HFF-Myc (cell line): ENCODE measurements around the gene ZAR1.
"Not testable (repeated sequence)": the region's sequence is repeated elsewhere in the genome, so short reads cannot be mapped to it uniquely, and the experiment has no call there.

Source experiments
- DNase-seq: peaks from one replicate; pipeline ENCODE4 v3.0.0-alpha.2; 2011; ENCODE audit warnings: low read depth; ENCODE audit errors: extremely low read depth
- H3K4me3 ChIP-seq: replicated peaks from 2 replicates; pipeline ENCODE4 v1.5.1; 2011; ENCODE audit warnings: low read depth, mild to moderate bottlenecking, control low read depth, low read length
- CTCF ChIP-seq: IDR thresholded peaks from 2 replicates; pipeline ENCODE4 v1.5.1; 2012; ENCODE audit warnings: mild to moderate bottlenecking, low read depth, low read length, control low read depth; ENCODE audit errors: missing control alignments

ZAR1 gene

DNA sequence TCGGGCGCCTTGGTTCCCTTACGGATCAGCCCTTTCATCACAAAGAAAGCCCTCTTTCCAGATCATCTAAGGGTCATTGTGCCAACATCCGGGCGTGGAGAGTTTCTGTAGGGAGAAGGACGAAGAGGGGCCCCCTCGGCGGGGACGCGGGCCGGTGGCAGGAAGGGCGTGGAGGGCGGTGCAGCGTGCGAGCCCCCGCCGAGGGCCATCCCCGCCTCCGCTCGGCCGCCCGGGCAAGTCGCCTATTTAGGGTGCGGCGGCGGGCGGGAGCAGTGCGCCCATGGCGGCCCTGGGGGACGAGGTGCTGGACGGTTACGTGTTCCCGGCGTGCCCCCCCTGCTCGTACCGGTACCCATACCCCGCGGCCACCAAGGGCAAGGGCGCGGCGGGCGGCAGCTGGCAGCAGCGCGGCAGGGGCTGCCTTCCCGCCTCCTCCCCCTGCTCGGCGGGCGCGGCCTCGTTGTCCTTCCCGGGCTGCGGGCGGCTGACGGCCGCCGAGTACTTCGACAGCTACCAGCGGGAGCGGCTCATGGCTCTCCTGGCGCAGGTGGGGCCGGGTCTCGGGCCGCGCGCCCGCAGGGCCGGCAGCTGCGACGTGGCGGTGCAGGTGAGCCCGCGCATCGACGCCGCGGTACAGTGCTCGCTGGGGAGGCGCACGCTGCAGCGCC, at the start of gene ZAR1:
Gene ZAR1, plus strand, starts transcription at position 241 of the 668 bp plus-strand sequence. Its CDS starts 40 bp downstream, at position 281.
- no peak for DNase-seq
- TF ChIP-seq CTCF = no peak
- peak within 1 kb of the TSS; percentile 20; the same call in 1 of the 2 replicates for H3K4me3 ChIP-seq

DNA sequence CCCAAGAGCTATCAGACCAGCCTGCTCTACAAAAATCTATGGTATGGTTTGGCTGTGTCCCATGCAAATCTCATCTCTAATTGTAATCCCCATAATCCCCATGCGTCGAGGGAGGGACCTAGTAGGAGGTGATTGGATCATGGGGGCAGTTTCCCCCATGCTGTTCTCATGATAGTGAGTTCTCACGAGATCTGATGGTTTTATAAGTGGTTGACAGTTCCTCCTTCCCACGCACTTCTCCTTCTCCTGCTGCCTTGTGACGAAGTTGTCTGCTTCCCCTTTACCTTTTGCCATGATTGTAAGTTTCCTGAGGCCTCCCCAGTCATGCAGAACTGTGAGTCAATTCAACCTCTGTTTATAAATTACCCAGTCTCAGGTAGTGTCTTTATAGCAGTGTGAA, 49.1 kb upstream of the ZAR1 start:
- not testable (repeated sequence) for H3K4me3 ChIP-seq, DNase-seq

GRCh38 chr4:48445704-48446103, 44.3 kb upstream of the ZAR1 start:
- H3K4me3 ChIP-seq = no peak overlapping the region
- peak; percentile 20 for TF ChIP-seq CTCF
- no peak for DNase-seq

DNA sequence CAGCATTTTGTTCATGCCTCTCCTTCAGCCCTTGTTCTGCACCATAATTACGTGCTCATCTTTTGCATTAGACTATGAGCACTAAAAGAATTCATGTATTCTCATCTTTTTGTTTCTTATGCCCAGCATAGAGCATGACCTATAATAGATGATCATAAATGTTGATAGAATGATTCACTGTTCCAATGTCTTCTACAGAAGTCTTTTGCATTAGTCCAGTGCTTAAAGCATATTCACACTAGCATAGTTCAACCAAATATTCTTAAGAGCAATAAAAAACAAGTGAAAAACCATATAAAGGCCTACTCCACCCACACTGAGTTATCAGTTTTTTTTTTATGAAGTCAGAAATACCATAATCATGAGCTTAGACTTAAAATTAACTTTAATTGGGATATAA, 43.4 kb upstream of the ZAR1 start:
- no peak for DNase-seq
- TF ChIP-seq CTCF = no peak
- H3K4me3 ChIP-seq = no peak overlapping the region

DNA sequence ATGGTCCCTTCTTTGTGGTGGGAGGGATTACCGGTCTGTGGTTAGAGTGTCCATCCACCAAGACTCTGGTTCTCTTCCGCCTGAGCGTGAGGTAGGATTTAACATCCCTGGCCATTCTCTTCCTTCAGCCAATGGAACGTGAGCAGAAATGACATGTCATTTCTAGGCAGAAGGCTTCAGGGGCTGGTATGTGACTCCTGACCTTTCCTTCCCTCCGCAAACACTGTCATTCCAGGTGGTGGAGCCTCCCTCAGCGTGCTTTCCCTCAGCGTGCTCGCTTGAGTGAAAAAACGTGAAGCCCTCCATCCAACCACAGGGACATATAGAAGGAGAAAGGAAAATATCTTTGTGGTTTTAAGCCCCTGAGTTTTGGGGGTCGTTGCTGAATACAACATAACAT, 40.9 kb upstream of the ZAR1 start:
- no peak for DNase-seq
- TF ChIP-seq CTCF = no peak
- H3K4me3 ChIP-seq = no peak overlapping the region

GRCh38 chr4:48450740-48451139, 39.3 kb upstream of the ZAR1 start:
- no peak overlapping the region for H3K4me3 ChIP-seq
- DNase-seq = no peak
- no peak for TF ChIP-seq CTCF

- not testable (repeated sequence) for DNase-seq, H3K4me3 ChIP-seq
Measured at GRCh38 chr4:48451656-48452055, 38.4 kb upstream of the ZAR1 start.

DNA sequence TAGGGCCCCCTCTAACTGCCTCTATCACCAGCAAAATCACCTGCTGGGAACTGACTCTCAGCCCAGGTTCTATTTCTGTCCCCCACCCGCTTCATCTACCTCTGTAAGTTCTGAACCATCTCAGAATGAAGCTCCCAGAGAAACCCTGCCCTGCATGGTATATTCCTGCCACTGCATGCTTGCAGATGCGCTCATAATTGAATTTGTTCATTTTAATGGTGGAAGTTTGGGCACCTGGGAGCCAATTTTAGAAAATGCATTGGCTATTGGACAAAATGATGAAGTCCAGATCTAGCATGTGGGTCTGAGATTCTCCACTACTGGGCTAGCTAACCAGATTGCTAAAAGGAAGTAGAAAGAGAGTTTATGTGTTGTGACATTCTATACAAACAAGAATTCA, 35.5 kb upstream of the ZAR1 start:
- no peak overlapping the region for H3K4me3 ChIP-seq
- TF ChIP-seq CTCF = no peak
- no peak for DNase-seq
